GM13977 (cell line): ENCODE results near the gene TFPI.
A peak's percentile ranks its signal among the peaks of the same experiment; 100 is the strongest.

Experiments
- DNase-seq: peaks from one replicate; pipeline ENCODE4 v3.0.0; 2012; ENCODE audit warnings: low spot score
- in situ Hi-C: fragments of 300-500 bp; cut with MboI; formaldehyde crosslinking; loops from one replicate; pipeline ENCODE4 v1.12.0; 2022; ENCODE audit warnings: low sequenced_read_pairs, low pct_unique_long_range_greater_than_20kb, mixed read lengths, inconsistent platforms; ENCODE audit not compliant: unreplicated experiment
- TF ChIP-seq, protein P1 (sequence below): IDR thresholded peaks from 2 replicates; pipeline ENCODE4 v1.5.1; 2012; ENCODE audit warnings: mild to moderate bottlenecking, control low read depth; ENCODE audit not compliant: insufficient read depth; ENCODE audit errors: extremely low read depth, missing control alignments

Gene TFPI

DNA sequence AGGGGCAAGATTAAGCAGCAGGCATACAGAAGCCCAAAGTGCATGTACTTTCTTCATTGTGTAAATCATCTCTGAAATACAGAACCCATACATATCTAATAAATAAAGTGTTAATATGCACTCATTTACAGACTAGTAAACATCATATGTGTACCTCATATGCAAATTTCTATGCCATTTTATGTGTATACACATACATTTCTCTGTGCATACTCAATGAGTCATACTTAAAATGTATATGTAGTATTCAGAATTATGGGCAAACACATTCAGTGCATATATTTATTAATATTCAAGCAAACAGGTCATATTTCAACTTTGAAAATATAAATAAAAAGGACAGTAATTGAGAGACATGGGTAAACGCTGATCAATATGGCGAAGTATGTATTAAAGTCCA is 50.5 kb downstream of the TFPI start:
- in situ Hi-C loops: no loop called here
- no peak for DNase-seq
- TF ChIP-seq, protein P1, sequence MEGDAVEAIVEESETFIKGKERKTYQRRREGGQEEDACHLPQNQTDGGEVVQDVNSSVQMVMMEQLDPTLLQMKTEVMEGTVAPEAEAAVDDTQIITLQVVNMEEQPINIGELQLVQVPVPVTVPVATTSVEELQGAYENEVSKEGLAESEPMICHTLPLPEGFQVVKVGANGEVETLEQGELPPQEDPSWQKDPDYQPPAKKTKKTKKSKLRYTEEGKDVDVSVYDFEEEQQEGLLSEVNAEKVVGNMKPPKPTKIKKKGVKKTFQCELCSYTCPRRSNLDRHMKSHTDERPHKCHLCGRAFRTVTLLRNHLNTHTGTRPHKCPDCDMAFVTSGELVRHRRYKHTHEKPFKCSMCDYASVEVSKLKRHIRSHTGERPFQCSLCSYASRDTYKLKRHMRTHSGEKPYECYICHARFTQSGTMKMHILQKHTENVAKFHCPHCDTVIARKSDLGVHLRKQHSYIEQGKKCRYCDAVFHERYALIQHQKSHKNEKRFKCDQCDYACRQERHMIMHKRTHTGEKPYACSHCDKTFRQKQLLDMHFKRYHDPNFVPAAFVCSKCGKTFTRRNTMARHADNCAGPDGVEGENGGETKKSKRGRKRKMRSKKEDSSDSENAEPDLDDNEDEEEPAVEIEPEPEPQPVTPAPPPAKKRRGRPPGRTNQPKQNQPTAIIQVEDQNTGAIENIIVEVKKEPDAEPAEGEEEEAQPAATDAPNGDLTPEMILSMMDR: no peak

DNA sequence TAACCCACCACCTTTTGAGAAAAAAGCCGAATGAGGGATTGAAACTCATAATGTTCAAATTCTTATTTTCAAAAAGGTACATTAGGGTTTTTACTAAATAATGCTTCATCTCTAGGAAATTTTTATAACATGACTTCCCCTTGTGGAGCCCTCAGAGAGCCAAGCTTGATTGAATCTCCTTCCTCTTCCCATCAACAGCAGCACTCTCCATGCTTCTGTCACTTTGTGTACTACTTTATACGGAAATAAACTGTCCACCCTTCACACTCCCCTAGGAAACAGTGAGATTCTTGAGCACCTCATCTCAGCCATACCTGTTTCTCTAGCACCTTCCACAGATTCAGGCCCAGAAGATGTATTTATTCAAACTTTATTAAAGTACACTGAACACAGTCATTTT is 51.8 kb downstream of the TFPI start:
- DNase-seq: no peak
- TF ChIP-seq, protein P1: no peak
- in situ Hi-C loops: no loop called here

DNA sequence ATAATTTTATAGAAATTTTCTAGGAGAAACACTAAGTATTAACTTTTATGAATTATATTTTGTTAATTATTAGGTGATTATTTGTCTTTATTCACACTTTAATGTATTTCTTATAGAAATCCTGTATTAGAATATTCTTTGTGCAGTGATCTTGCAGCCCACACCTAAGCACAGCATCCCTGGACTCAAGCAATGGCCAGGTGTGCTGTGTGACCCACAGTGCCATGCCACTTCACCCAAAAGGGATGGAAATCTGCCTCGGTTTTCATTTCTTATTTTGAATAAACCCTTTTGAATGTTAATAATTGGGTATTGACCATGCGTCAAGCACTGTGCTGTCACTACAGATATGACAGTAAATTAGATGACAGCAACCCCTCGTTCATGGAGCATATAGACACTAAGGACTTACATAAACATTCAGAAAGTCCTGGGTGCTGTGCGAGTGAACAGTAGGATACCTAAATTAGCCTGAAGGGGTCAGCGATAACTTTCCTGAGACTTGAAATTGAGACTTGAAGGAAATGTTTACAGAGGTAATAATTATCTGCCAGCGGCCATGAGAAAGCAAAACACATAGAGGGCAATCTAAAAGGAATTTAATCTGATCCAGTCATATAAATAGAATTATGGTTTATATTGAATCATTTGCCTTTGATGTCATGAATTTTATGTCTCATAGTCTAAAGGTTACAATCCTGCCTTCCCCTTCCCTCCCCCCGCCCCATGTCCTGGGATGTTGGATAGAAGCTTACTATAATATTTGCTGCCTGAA is 53.5 kb downstream of the TFPI start:
- TF ChIP-seq, protein P1: no peak
- DNase-seq: no peak
- in situ Hi-C loops: no loop called here

DNA sequence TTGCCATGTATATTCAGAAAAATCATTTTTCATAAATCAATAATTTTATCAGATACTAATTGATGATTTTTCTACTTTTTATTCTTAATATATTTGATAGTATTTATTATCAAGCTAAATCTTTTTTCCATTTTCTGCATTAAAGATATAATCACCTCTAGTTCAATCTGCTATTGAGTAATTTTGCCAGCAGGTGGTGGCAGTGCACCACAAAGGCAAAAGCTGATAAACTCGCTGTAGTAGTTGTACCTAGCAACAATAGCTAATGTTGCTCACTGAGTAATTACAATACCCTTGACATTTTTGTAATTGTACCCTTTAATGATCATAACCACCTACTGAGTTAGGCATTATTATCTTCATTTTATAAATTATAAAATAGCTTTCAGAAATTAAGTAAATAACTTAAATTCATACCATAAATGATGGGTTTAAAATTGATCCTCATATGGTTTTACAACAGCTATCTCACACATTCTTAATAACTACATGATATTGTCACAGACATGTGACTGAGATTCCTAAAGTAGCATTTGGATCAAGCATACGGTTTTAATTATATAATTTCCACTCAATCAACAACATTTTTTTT is 54.2 kb downstream of the TFPI start:
- TF ChIP-seq, protein P1: peak; percentile 83
- in situ Hi-C loops: no loop called here
- DNase-seq: peak; percentile 13

DNA sequence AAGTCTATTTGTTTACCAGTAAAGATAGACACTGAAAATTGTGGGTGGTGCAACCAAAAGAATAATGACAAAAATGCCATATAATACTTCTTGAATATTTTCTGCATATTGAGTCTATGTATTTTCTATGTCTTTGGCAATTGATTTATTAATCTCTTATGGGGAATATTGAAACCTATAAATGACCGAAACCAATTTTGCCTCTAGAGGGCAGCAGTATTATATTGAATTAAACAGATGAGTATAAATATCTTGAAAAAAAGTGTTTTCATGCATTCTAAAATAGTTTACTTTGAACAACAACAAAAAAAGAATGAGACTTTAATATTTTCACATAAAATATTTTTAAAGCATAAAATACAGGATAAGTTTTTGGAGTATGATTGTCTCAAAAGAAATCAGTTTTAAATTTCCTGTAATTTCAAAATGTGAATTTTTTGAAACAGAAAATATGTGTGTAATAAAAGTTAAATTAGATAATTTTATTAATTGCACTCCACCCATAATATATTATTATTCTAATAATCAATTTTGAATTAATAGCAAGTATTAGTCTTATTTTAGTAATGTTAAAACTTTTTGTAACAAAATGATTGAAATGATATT is 56.3 kb downstream of the TFPI start:
- in situ Hi-C loops: no loop called here
- TF ChIP-seq, protein P1: peak; percentile 51
- DNase-seq: no peak

DNA sequence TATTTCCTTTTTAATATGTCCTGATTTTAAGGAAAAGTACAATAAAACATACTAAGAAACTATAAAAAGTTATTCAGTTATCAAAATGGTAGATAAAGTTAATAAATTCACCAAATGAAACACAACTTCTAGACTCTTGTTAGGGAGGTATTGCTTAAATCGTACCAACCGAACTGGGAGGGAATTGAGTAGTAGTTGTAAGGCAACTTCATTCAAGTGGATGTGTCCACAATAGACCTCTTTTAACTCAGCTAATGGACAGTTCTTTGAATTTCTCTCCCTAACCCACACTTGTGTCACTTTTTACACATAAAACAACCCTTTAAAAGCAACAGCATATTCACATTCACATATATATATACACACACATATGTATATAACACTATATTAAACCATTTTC is 57.1 kb downstream of the TFPI start:
- TF ChIP-seq, protein P1: no peak
- DNase-seq: no peak
- in situ Hi-C loops: no loop called here
